WTC11 (cell line): ENCODE measurements around the gene VNN1.

ENCODE experiments used
- ARID4B ChIP-seq: sonication (generic); formaldehyde crosslinking; IDR thresholded peaks from 2 replicates; pipeline ENCODE4 v1.8.0; 2023; ENCODE audit warnings: missing genetic modification reagents, mild to moderate bottlenecking, borderline replicate concordance
- CTCF ChIP-seq: fragments of 200-600 bp; IDR thresholded peaks from 2 replicates; pipeline ENCODE4 v1.8.0; 2022; ENCODE audit warnings: antibody characterized with exemption
- FOXK1 ChIP-seq: sonication (generic); formaldehyde crosslinking; IDR thresholded peaks from 2 replicates; pipeline ENCODE4 v1.8.0; 2022; ENCODE audit warnings: mild to moderate bottlenecking, moderate library complexity, missing genetic modification reagents
- ZNF232 ChIP-seq: sonication (generic); formaldehyde crosslinking; IDR thresholded peaks from 2 replicates; pipeline ENCODE4 v1.8.0; 2022; ENCODE audit warnings: mild to moderate bottlenecking, missing genetic modification reagents
- TF ChIP-seq, protein P1 (sequence below): sonication (generic); formaldehyde crosslinking; IDR thresholded peaks from 2 replicates; pipeline ENCODE4 v1.8.1; 2022; ENCODE audit warnings: low read depth, mild to moderate bottlenecking, moderate library complexity, missing genetic modification reagents, borderline replicate concordance
- TF ChIP-seq, protein P2 (sequence below): sonication (generic); formaldehyde crosslinking; IDR thresholded peaks from 2 replicates; pipeline ENCODE4 v1.8.1; 2023; ENCODE audit warnings: mild to moderate bottlenecking, missing genetic modification reagents, moderate library complexity

- no peak for TF ChIP-seq FOXK1 (CRISPR knock-in tag)
- TF ChIP-seq CTCF: no peak
- TF ChIP-seq, protein P1, sequence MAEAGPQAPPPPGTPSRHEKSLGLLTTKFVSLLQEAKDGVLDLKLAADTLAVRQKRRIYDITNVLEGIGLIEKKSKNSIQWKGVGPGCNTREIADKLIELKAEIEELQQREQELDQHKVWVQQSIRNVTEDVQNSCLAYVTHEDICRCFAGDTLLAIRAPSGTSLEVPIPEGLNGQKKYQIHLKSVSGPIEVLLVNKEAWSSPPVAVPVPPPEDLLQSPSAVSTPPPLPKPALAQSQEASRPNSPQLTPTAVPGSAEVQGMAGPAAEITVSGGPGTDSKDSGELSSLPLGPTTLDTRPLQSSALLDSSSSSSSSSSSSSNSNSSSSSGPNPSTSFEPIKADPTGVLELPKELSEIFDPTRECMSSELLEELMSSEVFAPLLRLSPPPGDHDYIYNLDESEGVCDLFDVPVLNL (CRISPR knock-in tag): no peak
- TF ChIP-seq ARID4B (CRISPR knock-in tag): no peak
- no peak for TF ChIP-seq ZNF232 (CRISPR knock-in tag)
- TF ChIP-seq, protein P2, sequence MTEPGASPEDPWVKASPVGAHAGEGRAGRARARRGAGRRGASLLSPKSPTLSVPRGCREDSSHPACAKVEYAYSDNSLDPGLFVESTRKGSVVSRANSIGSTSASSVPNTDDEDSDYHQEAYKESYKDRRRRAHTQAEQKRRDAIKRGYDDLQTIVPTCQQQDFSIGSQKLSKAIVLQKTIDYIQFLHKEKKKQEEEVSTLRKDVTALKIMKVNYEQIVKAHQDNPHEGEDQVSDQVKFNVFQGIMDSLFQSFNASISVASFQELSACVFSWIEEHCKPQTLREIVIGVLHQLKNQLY (CRISPR knock-in tag): no peak
Measured at GRCh38 chr6:132634796-132635195, 79.1 kb downstream of the VNN1 start.
